GM19351 (cell line): ENCODE measurements around the gene KRTAP10-3.
"Not testable (repeated sequence)": the region's sequence is repeated elsewhere in the genome, so short reads cannot be mapped to it uniquely, and the experiment has no call there.

Experiments used
- ATAC-seq: cut with Tn5 transposase; IDR thresholded peaks from one replicate; pipeline ENCODE4 v1.9.1; 2021; ENCODE audit warnings: mild to moderate bottlenecking, moderate library complexity; ENCODE audit not compliant: unreplicated experiment

KRTAP10-3 gene

DNA sequence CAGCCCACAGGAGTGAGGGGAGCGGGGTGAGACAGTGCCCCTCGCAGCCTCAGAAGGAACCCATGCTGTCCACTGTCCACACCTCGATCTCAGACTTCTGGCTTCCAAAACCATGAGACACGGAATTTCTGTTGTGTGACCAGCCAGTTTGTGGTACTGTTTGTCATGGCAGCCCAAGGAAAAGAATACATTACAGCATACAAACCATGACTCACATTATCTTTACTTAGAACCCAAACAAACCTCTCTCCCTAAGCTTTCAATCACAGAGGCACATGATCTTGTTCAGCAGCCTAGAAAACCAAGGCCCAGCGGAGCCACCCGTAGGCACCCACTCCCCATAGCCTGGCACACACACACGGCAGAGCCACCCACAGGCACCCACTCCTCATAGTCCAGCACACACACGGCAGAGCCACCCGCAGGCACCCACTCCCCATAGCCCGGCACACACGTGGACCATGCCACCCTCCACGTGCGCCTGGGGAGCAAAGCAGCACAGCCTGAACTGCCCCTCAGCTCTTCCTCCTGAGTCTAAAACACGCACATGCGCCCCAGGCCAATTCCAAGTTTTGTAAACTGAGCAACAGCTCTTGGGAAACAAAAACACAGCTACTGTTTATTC lies 14.5 kb upstream of the KRTAP10-3 start:
- no peak for ATAC-seq

GRCh38 chr21:44571844-44572782 lies 13.5 kb upstream of the KRTAP10-3 start:
- no peak for ATAC-seq

DNA sequence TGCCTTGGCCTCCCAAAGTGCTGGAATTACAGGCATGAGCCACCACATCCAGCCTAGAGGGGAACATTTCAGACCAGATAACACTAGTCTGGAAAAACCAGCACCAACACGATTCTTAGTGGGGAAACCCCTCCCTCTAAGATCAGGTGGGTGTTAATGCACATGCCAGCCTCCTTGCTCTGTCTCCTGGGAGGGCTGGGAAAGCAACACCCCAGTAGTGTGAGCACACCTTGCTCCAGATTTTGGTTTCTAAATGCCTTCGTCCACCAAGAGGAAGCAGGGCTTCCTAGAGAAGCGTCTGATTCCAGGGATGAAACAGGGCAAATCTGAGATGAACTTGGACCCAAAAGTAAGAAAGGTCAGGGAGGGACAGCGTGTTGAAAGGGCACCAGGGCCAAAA lies 12.7 kb upstream of the KRTAP10-3 start:
- ATAC-seq: no peak

DNA sequence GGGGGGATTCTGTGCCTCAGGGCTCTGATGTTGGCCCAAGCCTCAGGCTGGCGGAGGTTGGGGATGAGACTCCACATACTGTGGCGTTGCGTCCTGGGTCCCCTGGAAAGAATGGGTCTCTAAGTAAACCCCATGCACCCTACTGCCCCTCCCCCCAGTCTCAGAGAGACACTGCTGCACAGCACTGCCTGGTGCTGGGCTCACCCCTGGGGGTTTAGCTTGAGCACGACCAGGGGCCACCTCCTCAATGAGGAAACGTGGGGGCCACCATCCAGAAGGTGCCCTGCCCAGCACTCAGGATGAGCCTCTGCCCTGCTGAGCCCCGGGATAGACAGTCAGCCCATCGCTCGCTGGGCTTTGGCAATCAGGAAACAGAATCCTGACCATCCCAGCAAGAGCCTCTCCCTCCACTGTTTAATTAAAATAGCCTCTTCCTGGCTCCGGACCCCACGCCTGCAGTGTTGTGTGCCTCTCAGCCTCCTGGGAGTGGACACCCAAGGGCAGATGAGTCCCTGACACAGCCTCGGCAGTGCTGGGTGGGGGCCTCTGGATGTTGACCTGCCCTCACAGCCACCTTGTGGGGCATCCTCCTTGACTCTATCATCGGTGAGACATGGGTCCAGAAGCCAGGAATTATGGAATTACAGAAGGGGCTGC lies 11.4 kb upstream of the KRTAP10-3 start:
- ATAC-seq: no peak

- no peak for ATAC-seq
Measured at GRCh38 chr21:44568667-44569556, 10.3 kb upstream of the KRTAP10-3 start.

- ATAC-seq: no peak
Measured at GRCh38 chr21:44568261-44568660, 9.7 kb upstream of the KRTAP10-3 start.

- no peak for ATAC-seq
Measured at GRCh38 chr21:44567481-44568171, 9.0 kb upstream of the KRTAP10-3 start.

GRCh38 chr21:44566403-44566802 lies 7.8 kb upstream of the KRTAP10-3 start:
- no peak for ATAC-seq

DNA sequence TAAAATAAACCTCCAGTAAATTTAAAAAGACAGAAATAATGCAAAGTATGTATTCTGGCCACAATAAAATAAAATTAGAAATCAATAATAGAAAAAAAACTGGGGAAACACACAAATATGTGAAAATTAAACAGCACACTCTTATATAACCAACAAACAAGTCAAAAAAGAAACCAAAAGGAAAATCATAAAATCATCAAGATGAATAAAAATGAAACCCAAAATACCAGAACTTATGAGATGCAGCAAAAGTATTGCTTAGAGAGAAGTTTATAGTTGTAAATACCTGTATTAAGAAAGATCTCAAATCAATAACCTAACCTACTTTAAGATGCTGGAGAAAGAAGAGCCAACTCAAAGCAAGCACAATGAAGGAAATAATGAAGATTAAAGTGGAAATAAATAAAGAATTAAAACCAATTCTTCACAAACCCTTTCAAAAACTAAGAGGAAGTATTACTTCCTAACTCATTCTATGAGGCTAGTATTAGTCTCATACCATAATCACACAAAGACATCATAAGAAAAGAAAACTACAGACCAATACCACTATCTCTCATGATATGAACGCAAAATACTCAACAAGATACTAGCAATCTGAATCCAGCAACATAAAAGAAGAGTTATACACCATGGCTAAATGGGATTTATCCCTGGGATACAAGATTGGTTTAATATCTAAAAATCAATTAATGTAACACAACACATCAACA lies 6.4 kb upstream of the KRTAP10-3 start:
- ATAC-seq: no peak

DNA sequence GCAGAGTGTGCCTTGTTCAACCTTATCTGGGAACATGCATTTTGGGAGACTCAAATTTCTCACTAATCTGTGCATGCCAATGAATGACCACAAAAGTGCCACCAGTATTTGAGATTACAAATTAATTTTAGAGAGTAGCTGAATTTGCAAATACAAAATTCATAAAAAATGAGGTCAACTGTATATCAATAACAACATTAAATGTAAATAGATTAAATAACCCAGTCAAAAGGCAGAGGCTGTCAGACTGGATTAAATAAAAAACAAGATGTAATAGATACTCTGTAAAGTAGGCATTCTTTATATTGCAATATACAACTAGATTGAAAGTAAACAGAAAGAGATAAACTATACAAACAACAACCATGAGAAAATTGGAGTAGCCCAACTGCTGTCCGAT lies 5.5 kb upstream of the KRTAP10-3 start:
- ATAC-seq: no peak

DNA sequence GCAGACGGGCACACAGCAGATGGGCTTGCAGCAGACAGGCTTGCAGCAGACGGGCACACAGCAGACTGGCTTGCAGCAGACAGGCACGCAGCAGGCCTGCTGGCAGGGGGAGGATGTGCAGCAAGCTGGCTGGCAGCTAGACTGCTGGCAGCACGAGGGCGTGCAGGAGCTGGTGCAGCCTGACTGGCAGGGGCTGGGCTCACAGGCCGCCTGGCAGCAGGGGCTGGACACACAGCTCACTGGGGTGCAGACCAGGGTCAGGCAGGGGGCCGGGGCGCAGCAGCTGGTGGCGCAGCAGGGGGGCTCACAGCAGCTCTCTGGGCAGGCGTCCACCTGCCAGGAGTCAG lies 293 bp downstream of the KRTAP10-3 start:
- ATAC-seq: not testable (repeated sequence)

GRCh38 chr21:44557491-44558328 lies 885 bp downstream of the KRTAP10-3 start:
- ATAC-seq: no peak

GRCh38 chr21:44556879-44557278 lies 1.7 kb downstream of the KRTAP10-3 start:
- no peak for ATAC-seq

GRCh38 chr21:44555200-44555875 lies 3.3 kb downstream of the KRTAP10-3 start:
- ATAC-seq: no peak

GRCh38 chr21:44552681-44553080 lies 5.9 kb downstream of the KRTAP10-3 start:
- no peak for ATAC-seq

- ATAC-seq: no peak
Measured at GRCh38 chr21:44552136-44552535, 6.5 kb downstream of the KRTAP10-3 start.

DNA sequence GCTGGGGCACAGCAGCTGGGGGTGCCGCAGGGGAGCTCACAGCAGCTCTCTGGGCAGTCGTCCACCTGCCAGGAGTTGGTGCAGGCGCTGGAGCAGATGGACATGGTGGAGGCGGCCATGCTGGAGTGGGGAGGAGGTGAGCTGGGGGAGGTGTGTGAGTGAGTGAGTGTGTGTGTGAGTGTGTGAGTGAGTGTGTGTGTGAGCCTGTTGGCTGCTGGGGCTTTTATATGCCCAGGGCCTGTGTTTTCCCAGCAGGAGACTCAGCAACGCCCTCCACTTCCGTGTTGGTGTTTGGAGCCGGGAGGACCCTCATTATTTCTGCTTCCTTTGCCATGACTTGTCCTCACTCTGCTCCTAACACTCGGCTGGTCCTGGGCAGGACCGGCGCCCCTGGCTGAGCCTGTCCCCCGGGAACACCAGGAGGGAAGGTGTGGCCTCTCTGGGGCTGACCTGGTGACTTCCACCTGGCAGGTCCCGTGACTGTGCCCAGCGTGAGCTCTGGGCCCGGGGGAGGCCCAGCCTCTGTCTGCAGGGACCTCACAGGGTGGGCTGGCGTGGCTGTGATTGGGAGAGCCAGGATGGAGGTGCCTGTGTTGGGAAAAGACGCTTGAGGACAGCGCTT lies 7.1 kb downstream of the KRTAP10-3 start, which contains the start of gene KRTAP10-2:
Gene KRTAP10-2 (minus strand): TSS at position 166 of the 622 bp plus-strand sequence. CDS start 47 bp downstream, at position 119.
- ATAC-seq: no peak

- ATAC-seq: no peak
Measured at GRCh38 chr21:44550807-44551206, 7.8 kb downstream of the KRTAP10-3 start.
